Measurements from ENCODE around the gene POLK.

GRCh38 chr5:75640826-75641225 is 129.1 kb downstream of the POLK start:
- no peak for TF ChIP-seq CTCF (CRISPR knock-in tag; IDR thresholded peaks at IDR 0.05)
- no peak for TF ChIP-seq AFF4 (CRISPR knock-in tag; IDR thresholded peaks at IDR 0.05)
- TF ChIP-seq SMC3 (IDR thresholded peaks at IDR 0.05; ENCODE audit: low read length): no peak
- TF ChIP-seq HCFC1 (IDR thresholded peaks at IDR 0.05; ENCODE audit: low read depth, low read length): no peak
